GM12872 (cell line): Measurements from ENCODE around the gene ELAVL2.

ENCODE experiments used
- CTCF ChIP-seq: IDR thresholded peaks from 3 replicates; pipeline ENCODE4 v1.5.1; 2011; ENCODE audit warnings: low read depth, mild to moderate bottlenecking, low read length, moderate library complexity; ENCODE audit not compliant: insufficient read depth

ELAVL2 gene

DNA sequence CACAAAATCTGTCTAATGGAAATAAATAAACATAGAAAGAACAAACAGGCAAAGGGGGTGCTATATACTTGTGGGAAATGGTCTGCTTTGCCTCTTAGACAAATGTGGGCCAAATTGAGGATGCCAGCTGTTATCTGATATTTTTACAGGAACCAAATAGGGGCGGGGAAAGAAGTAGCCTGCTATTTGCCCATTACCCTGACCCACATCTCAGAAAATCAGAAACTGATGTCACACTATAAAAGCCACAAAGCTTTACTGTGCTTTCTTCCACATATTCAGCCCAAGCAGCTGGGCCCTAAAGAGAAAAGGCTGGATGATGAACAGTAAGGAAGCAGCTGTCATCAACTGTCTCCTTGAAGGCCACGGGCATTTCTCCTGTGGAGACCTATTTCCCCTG is 97.3 kb downstream of the ELAVL2 start:
- TF ChIP-seq CTCF: no peak

DNA sequence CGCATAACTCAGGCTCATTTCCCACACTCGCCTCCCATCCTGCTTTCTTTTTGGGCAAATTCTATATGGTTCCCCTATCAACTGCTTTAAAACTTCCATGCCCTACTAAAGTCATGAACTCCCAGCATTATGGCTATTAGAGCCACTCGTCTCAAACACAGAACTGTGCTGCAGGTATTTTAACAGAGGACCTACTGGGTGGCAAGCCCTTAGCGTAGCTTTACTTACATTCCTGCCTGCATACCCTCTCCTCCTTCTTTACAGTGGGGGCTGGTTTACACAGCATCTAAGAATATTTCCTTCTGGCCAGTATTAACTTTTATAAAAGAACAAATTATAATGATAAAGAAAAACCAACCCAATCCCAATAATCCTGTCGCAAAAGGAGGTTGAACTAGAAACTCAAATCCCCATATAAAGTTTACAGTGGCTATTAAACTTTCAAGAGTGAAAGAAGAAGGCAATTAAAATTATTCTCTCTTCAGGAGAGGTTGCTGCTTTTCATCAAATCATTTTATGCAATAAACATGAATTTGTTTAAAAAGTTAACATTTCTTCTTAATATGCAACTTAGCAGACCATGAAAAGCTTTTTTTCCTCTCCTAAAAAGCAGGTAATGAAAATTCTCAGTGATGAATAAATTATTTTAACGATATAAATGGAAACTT is 100.6 kb downstream of the ELAVL2 start:
- no peak for TF ChIP-seq CTCF

GRCh38 chr9:23723672-23724071 is 102.4 kb downstream of the ELAVL2 start:
- no peak for TF ChIP-seq CTCF

DNA sequence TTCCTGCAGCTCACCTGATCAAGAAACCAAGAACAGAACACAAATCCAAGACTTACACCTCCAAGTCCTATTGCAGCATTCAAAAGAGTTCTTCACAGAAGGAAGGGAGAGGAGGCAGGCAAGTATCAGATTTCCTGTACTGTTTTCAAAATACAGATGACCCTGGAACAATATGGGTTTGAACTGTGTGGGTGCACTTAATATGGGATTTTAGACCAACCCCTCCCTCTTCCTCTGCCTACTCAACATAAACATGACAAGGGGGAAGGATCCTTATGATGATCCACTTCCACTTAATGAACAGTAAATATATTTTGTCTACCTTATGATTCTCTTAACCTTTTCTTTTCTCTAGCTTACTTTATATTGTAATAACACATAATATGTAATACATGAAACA is 104.6 kb downstream of the ELAVL2 start:
- TF ChIP-seq CTCF: no peak

DNA sequence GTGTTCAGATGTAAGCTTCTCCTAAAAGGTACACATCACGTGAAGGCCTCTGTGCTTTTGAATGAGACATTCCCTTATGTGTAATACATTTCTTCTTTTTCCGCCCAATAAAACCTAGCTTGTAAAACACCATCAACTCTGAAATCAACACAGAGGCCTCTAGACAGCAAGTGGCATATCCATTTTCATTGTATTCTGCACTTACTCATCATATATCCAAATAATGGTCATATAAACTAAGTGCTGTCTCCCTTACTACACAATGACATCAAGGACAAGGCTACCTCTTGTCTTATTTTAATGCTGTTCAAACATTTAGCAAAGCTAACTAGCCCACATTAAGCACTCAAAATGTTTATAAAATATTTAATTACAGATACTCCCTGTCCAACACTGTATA is 108.5 kb downstream of the ELAVL2 start:
- TF ChIP-seq CTCF: no peak

DNA sequence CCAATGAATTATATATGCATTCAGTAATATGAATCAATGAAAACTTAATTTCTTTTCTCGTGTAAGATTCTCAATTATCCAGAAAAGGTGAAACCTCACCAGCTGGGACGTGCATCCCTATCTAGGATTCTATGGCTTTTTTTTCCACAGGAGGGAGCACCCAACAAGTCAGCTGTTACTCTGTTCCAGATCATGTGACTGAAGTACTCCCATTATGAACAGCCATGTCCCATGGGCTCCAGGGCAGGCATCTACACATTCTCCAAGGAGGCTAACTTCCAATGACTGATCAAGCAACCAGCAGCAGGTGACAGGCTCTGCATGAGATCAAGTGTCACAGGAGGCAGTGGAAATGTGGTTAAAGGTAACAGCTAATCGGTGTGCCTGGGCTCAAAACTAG is 118.8 kb downstream of the ELAVL2 start:
- no peak for TF ChIP-seq CTCF

DNA sequence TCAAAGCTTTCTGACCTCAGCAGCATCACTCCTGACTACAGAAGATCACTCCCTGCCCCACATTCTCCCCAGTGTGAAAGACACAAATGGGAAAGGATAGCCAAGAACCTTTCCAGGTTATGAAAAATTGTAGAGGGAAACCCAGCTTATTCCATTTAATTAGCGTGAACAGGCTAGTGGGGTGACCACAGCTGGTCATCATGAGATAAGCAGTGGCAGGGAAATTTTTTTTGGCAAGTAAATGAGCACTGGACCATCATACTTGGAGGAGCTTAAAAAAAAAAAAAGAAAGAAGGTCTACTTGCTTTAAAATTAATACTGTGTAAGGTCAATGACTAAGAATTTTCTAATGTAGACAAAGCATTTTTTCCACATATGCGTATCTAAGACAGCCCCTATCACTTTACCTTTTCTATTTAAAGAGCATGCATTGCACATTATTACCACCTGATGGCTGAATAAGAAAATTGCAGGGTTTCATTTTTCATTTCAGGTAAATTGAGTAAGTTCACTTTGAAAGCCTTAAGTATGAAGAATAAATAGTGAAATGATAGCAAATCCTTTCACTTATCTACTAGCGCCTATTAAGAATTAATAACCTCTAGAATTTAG is 123.6 kb downstream of the ELAVL2 start:
- TF ChIP-seq CTCF: no peak
